Activated T-helper 1 cell treated with anti-CD3 and anti-CD28 coated beads, Interleukin-12 subunit alpha, Interleukin-12 subunit beta, Interleukin-2, Interleukin-4 antibody, amounts not matched to agents 30 ng/mL and 10 ng/mL and 1 ng/mL, durations not matched to agents 14 hours and 24 hours and 36 hours (primary cell): ENCODE measurements around the gene PTPRF. TPM values are rescaled to one million over a fixed set of nuclear protein-coding genes. Genes with fewer than 3 reads are reported as not detected.
"Not testable (repeated sequence)": the region's sequence is repeated elsewhere in the genome, so short reads cannot be mapped to it uniquely, and the experiment has no call there.

Experiments
- DNase-seq: peaks from one replicate; pipeline ENCODE4 v3.0.0; 2021; ENCODE audit warnings: low spot score
- H3K27ac Mint-ChIP-seq: one replicate; pipeline ENCODE4 v1.8.0; 2021; ENCODE audit warnings: mild to moderate bottlenecking, mixed read lengths
- H3K27me3 Mint-ChIP-seq: one replicate; pipeline ENCODE4 v1.8.0; 2022; ENCODE audit warnings: mild to moderate bottlenecking, moderate library complexity, mixed read lengths; ENCODE audit not compliant: insufficient read depth
- H3K36me3 Mint-ChIP-seq: one replicate; pipeline ENCODE4 v1.8.0; 2021; ENCODE audit warnings: low read depth, mixed read lengths
- H3K4me1 Mint-ChIP-seq: one replicate; pipeline ENCODE4 v1.8.0; 2021; ENCODE audit warnings: low read depth, mixed read lengths
- H3K4me3 Mint-ChIP-seq: one replicate; pipeline ENCODE4 v1.8.0; 2021; ENCODE audit warnings: mild to moderate bottlenecking, moderate library complexity, mixed read lengths
- H3K9me3 Mint-ChIP-seq: one replicate; pipeline ENCODE4 v1.8.0; 2021; ENCODE audit warnings: mixed read lengths
- intact Hi-C: fragments of 100-400 bp; cut with micrococcal nuclease; formaldehyde crosslinking; loops from one replicate; pipeline ENCODE4 v1.15.1; 2024
- total RNA-seq: library from RNA; stranded (reverse); gene quantifications from 2 replicates; pipeline ENCODE4 v1.2.3, GENCODE V29; 2022

Gene PTPRF
- total RNA-seq, 1 donor from 2014 or later, result 0.93 TPM

DNA sequence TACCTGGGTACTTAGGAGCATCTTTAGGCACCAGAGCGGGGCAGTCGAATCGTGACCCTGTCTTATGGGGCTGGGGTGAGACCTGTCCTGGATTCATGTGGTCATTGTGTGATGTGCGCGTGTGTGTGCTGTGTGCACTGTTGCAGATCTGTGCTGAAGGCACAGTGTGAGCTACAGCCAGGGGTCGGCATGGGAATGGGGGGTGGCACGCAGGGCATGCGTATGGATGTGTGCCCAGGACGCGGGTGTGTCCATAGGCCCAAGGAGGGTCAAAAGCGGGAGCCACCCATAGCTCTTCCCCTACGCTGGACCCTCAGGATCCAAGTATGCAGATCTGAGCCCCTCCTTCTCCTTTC lies 14.6 kb downstream of the PTPRF start:
- Mint-ChIP-seq H3K9me3 (no peaks in the 10 kb centered on the region), H3K36me3 (no peaks in the 10 kb centered on the region), H3K27me3 (peaks cover 4% of the 10 kb centered on the region), H3K27ac (no peak overlapping the region), H3K4me1 (peaks cover 1% of the 10 kb centered on the region), H3K4me3 (no peak overlapping the region)
- no peak for DNase-seq
- intact Hi-C loops, result no loop called here

DNA sequence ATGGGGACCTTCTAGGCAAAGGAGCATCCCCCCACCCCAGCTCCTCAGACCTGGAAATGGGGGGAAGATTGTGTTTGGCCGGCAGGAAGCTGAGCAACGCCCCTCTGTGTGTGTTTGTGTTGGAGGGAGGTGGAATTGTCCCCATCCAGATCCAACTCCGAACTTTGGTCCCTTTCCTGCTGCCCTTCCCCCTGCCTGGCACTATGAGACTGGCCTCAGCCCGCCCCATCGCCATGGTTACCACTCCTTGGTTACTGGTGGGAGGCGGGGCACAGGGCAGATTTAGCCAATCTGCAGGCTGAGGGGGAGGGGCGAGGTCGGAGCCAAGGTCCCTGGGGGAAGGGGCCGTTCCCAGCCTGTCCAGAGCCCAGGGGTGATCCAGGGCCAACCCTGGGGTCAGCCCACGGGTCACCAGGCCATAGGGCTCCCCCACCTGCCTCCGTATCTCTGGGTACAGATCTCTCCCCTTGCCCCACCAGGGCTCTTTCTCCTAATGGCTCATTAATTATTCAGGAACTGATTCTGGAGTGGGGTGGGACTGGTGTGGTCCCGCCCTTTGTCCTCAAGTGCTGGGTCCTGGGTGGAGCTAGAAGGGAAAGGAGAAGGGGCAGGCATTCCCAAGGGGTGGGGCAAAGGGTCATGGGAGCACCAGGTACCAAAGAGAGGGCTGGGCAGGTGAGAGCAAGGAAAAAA lies 15.2 kb downstream of the PTPRF start:
- Mint-ChIP-seq H3K27ac (no peak overlapping the region), H3K4me1 (peaks cover 5% of the 10 kb centered on the region), H3K27me3 (peaks cover 7% of the 10 kb centered on the region), H3K36me3 (no peaks in the 10 kb centered on the region), H3K9me3 (no peaks in the 10 kb centered on the region), H3K4me3 (no peak overlapping the region)
- intact Hi-C loops, result no loop called here
- DNase-seq, result no peak

DNA sequence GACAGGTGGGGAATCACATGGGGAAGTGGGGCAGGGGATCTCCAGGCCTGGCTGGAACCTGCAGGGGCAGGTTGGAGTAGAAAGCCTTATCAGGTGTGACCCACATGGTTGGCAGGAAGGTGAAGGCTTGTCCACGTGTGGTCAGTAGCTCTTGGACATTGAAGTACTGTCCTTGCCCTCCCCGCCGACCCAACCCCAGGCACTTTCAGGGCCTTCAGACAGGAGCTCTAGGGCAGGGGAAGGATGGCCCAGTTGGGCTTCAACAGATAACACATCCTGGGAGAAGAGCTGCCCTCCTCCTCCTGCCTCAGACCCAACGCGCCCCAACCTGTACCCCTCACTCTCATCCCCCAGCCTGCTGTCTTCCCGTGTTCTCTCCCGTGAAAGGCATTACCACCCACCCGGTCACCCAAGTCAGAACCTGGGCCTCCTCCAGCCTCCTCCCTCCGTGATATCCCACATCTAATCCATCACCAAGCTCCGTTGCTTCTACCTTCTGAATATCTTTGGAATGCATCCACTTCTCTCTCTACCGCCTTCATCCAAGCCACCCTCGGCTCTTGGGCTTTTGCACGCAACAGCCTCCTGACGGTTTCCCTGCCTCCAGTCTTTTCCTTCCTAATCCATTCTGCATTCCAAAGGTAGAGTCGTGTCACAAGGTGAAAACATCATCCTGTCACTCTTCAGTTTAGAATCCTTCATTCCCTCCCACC lies 15.9 kb downstream of the PTPRF start:
- H3K36me3 Mint-ChIP-seq, result no peaks in the 10 kb centered on the region
- no peaks in the 10 kb centered on the region for H3K9me3 Mint-ChIP-seq
- intact Hi-C loops, result no loop called here
- H3K27ac Mint-ChIP-seq, result no peak overlapping the region
- no peak overlapping the region for H3K4me3 Mint-ChIP-seq
- no peak for DNase-seq
- H3K4me1 Mint-ChIP-seq, result peaks cover 5% of the 10 kb centered on the region
- peaks cover 7% of the 10 kb centered on the region for H3K27me3 Mint-ChIP-seq

DNA sequence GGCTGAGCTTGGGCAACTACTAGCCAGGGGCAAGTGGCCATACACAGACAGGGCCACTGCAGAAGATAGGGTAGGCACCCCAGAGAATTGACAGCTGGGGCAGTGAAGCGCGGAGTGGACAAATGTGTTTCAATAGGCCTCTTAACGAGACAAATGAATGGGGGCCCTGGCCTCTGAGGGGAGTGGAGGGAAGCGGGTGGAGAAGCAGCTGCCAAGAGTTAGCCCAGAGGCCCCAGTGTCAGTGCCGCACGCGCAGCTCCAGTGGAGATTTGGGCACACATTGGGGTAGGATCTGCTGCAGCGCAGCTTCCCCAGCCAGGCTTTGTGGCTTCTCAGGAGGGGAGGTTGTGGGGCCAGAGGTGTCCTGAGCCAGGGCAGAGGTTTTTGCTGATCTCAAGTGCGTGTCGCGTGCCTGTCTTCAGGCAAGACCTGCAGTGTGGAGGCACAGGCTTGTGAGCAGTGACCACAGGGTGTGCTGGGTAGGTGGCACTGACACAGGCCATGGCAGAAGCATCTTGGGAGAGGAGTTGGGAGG lies 16.9 kb downstream of the PTPRF start:
- H3K4me3 Mint-ChIP-seq, result no peak overlapping the region
- no peaks in the 10 kb centered on the region for H3K36me3 Mint-ChIP-seq
- no peak for DNase-seq
- no peaks in the 10 kb centered on the region for H3K9me3 Mint-ChIP-seq
- H3K27ac Mint-ChIP-seq, result no peak overlapping the region
- H3K27me3 Mint-ChIP-seq, result peaks cover 7% of the 10 kb centered on the region
- intact Hi-C loops, result no loop called here
- H3K4me1 Mint-ChIP-seq, result peaks cover 5% of the 10 kb centered on the region

DNA sequence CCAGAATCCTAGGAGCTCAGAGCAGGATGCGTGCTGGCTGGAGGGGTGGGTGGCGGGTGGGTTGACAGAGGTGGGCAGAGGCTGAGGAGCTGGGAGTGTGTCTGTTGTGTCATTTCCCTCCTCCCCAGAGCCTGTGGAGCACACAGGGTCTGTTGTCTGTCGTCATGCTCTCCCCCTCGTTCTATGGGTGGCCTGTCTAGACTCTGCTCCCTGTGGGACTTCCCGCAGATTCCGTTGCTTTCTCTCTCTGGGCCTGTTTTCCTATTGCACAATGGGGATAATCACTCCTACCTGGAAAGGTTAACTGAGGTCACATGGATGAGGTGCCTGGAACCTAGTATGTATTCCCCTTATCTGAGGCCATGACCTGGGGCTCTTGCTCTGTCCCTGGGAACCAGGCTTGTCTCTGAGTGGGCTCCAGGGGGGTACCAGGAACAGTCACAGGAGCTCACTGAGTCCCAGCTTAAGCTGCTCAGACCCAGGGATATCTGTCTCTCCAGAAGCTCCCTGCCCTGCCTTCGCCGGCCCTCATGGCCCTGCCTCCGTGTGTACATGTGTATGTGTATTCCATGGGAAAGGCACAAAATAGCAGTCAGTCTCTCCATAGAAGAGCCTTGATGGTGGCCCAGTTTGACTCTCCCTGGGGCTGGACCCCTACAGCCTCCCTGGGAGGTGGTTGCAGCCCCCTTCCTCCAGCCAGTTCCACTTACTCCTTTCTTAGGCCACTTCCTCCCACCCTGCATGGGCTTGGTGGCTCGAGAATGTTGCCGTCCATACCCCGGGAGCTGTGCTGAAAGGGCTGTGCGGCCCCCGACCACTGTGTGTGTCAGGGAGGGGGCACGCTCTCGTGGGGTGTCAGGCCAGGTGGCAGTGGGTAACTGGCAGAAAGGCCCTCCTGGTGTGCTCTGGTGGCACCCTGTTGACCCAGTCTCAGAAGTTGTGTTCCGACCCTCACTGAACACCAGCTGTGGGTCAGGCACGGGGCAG lies 17.9 kb downstream of the PTPRF start:
- Mint-ChIP-seq H3K4me1 (peaks cover 5% of the 10 kb centered on the region), H3K27ac (no peak overlapping the region), H3K27me3 (peaks cover 7% of the 10 kb centered on the region), H3K36me3 (no peaks in the 10 kb centered on the region), H3K4me3 (no peak overlapping the region), H3K9me3 (no peaks in the 10 kb centered on the region)
- intact Hi-C loops, result no loop called here
- no peak for DNase-seq

DNA sequence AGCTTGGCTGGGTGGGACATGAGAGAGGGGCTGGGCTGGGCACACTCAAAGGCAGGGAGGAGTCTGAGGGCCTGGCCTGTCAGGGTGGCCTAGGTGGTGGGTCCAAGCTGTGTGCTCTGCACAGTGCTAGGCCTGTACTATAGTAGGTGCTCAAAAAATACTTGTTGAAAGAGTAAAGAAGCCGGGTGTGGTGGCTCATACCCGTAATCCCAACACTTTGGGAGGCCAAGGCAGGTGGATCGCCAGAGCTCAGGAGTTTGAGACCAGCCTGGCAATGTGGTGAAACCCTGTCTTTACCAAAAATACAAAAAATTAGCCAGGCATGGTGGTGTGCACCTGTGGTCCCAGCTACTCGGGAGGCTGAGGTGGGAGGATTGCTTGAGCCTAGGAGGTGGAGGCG lies 18.7 kb downstream of the PTPRF start:
- intact Hi-C loops, H3K27ac Mint-ChIP-seq, H3K36me3 Mint-ChIP-seq, H3K4me1 Mint-ChIP-seq, H3K9me3 Mint-ChIP-seq, DNase-seq, H3K27me3 Mint-ChIP-seq: not testable (repeated sequence)
- peak overlapping the region; percentile 12 for H3K4me3 Mint-ChIP-seq

DNA sequence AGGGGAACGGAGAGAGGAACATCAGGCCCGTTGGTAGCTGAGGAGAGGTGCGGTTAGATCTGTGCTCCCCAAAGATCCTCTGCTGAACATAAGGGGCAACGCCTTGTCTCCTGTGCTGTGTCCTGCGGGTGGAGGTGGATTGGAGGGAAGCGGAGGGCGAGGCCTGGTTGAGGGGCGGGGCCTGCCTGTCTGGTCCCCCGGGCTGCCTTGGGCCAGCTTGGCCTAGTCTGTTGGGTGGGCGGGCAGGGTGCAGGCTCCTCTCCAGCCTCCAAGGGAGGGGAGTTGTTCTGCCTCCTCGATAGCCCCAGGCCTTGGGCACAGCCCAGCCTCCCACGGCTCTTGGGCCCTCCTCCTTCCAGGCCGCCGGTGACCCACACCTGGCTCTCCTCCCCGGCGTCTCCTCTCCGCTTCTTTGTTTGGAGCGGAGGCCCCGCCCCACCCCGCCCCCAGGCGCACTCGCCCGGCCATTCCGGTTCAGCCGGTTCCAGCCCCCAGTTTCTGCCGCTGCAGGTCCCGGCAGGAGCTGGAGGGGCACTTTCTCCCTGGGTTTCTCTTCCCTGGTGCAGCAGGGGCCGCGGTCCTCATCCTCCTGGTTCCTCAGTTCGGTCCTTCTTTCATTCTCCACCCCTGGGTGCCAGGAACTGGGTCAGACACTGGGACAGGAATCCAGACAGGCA lies 19.4 kb downstream of the PTPRF start:
- Mint-ChIP-seq H3K4me1 (peaks cover 10% of the 10 kb centered on the region), H3K4me3 (peak overlapping the region; percentile 20), H3K27ac (no peak overlapping the region), H3K36me3 (no peaks in the 10 kb centered on the region), H3K27me3 (peaks cover 7% of the 10 kb centered on the region), H3K9me3 (no peaks in the 10 kb centered on the region)
- intact Hi-C loops, result no loop called here
- no peak for DNase-seq

DNA sequence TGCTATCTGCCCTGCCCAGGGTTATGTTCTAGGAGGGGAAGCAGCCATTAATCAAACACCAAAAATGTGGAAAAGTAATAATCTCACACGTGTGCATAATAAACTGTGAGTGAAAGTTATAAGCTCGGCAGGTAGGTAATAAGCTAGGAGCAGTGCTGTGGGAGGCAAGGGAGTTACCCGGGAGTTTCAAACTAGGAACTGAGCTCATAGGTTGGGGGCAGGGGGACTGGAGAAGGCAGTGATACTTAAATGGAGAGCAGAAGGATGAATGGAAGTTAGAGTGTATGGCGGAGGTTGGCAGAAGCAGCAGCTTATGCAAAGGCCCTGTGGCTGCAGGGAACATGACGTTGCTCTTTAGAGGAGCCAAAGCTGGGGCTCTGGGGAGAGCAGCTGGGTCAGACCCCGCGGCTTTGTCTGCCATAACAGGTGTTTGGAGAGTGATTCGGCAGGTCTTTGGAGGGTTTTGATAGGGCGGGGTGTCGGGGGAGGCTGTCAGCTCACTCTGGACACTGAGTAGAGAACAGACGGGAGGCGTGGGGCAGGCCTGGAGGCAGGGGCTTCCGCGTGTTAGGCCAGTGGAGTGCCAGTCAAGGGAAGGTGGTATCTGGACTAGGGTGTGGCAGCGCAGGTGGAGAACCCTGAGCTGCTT lies 20.0 kb downstream of the PTPRF start:
- DNase-seq, result no peak
- Mint-ChIP-seq H3K27me3 (peaks cover 7% of the 10 kb centered on the region), H3K4me3 (peak overlapping the region; percentile 20), H3K36me3 (no peaks in the 10 kb centered on the region), H3K9me3 (no peaks in the 10 kb centered on the region), H3K27ac (no peak overlapping the region), H3K4me1 (peaks cover 10% of the 10 kb centered on the region)
- intact Hi-C loops, result no loop called here

DNA sequence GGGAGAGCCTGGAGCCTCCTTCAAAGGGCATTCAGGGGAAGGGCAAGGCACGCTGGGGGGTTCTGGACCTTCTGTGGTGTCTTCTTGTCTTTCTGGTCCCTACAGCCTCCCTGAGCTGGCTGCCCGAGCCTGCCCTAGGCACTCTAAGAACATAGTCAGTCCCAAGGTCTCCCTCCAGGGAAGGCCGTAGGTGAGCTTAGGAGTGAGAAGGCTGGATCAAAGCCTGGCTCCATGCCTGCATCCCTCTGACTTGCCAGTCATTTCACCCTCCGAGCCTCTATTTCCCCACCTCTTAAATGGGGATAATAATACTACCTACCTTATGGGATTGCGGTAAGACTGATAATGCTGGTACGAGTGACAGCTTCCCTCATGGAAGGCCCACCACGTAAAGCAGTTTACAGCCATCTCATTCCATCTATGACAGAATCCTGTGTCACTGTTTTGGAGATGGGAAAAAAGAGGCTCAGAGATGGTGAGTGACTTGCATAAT lies 20.8 kb downstream of the PTPRF start:
- Mint-ChIP-seq H3K27ac (no peak overlapping the region), H3K36me3 (no peaks in the 10 kb centered on the region), H3K9me3 (no peaks in the 10 kb centered on the region), H3K27me3 (peaks cover 7% of the 10 kb centered on the region), H3K4me3 (no peak overlapping the region), H3K4me1 (peaks cover 10% of the 10 kb centered on the region)
- DNase-seq, result no peak
- intact Hi-C loops, result no loop called here

DNA sequence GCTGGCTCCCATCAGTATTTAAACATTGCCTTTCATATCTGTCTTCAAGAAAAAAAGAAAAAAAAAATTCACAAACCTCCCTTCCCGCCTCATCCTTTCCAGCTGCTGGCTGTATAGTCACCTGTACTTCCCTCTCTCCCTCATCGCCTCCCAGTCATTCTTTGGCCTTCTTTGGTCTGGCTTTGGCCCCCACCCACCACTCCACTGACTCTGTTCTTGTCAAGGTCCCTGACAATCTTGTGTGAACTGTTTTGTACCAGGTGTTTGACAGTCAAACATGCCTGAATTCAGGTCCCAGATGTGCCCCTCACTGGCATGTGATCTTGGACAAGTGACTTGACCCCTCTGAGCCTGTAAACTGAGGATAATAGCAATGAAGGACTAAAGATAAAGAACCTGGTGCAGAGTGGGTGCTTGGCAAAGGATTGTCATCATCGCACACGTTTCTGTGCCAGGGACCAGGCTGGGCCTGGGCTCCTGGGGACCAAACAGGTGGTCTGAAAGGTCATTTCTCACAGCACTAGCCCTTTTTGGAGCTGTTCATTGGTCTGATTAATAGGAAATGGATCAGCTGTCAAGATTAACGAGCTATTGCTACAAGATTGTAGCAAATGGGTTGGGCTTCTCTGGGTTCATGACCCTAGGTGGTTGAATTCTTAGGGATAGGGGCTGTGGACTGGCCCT lies 21.5 kb downstream of the PTPRF start:
- no peak for DNase-seq
- no peaks in the 10 kb centered on the region for H3K36me3 Mint-ChIP-seq
- no peak overlapping the region for H3K27ac Mint-ChIP-seq
- intact Hi-C loops, result no loop called here
- peaks cover 10% of the 10 kb centered on the region for H3K4me1 Mint-ChIP-seq
- no peak overlapping the region for H3K4me3 Mint-ChIP-seq
- no peaks in the 10 kb centered on the region for H3K9me3 Mint-ChIP-seq
- peaks cover 4% of the 10 kb centered on the region for H3K27me3 Mint-ChIP-seq

DNA sequence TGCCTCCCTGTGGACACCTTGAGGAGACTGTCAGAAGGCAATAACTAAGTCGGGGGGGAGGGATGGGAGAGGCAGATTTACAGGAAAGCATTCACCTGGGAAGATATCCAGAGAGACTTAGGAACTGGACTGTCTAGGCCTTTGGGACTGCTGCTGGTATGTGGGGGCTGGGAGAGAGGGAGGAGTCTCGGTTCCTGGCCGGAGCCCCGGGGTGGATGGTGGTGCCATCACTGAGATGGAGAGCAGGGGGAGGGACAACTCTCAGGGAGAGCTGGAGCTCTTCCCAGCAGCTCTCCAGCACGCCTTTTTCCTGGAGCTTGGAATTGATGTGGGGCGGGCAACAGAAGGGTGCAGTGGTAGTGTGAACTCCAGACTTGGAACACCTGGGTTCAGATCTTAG lies 22.1 kb downstream of the PTPRF start:
- H3K4me3 Mint-ChIP-seq, result no peak overlapping the region
- no peak overlapping the region for H3K27ac Mint-ChIP-seq
- H3K27me3 Mint-ChIP-seq, result peaks cover 4% of the 10 kb centered on the region
- no peak for DNase-seq
- peaks cover 10% of the 10 kb centered on the region for H3K4me1 Mint-ChIP-seq
- no peaks in the 10 kb centered on the region for H3K36me3 Mint-ChIP-seq
- intact Hi-C loops, result no loop called here
- H3K9me3 Mint-ChIP-seq, result no peaks in the 10 kb centered on the region
